Epithelial cell of proximal tubule (primary cell): Measurements from ENCODE around the gene ZP1. TPM values are rescaled to one million over a fixed set of nuclear protein-coding genes. Genes with fewer than 3 reads are reported as not detected.
"Not testable (repeated sequence)": the region's sequence is repeated elsewhere in the genome, so short reads cannot be mapped to it uniquely, and the experiment has no call there.

Experiments
- DNase-seq: peaks from one replicate; pipeline ENCODE4 v3.0.0-alpha.2; 2011; ENCODE audit warnings: low read depth
- H3K4me3 ChIP-seq: 2 replicates; pipeline ENCODE4 v1.5.1; 2011; ENCODE audit warnings: low read depth, mild to moderate bottlenecking, low read length
- total RNA-seq: library from RNA; depleted of rRNA; stranded (reverse); fragments of >200 nt; gene quantifications from 2 replicates; pipeline ENCODE4 v1.2.3, GENCODE V29; 2015
- TF ChIP-seq, protein P1 (sequence below): conservative IDR thresholded peaks from 2 replicates; pipeline ENCODE4 v1.5.1; 2012; ENCODE audit warnings: low read depth, mild to moderate bottlenecking, low read length

The ZP1 gene, protein sequence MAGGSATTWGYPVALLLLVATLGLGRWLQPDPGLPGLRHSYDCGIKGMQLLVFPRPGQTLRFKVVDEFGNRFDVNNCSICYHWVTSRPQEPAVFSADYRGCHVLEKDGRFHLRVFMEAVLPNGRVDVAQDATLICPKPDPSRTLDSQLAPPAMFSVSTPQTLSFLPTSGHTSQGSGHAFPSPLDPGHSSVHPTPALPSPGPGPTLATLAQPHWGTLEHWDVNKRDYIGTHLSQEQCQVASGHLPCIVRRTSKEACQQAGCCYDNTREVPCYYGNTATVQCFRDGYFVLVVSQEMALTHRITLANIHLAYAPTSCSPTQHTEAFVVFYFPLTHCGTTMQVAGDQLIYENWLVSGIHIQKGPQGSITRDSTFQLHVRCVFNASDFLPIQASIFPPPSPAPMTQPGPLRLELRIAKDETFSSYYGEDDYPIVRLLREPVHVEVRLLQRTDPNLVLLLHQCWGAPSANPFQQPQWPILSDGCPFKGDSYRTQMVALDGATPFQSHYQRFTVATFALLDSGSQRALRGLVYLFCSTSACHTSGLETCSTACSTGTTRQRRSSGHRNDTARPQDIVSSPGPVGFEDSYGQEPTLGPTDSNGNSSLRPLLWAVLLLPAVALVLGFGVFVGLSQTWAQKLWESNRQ
- not detected in 2 replicates for total RNA-seq

DNA sequence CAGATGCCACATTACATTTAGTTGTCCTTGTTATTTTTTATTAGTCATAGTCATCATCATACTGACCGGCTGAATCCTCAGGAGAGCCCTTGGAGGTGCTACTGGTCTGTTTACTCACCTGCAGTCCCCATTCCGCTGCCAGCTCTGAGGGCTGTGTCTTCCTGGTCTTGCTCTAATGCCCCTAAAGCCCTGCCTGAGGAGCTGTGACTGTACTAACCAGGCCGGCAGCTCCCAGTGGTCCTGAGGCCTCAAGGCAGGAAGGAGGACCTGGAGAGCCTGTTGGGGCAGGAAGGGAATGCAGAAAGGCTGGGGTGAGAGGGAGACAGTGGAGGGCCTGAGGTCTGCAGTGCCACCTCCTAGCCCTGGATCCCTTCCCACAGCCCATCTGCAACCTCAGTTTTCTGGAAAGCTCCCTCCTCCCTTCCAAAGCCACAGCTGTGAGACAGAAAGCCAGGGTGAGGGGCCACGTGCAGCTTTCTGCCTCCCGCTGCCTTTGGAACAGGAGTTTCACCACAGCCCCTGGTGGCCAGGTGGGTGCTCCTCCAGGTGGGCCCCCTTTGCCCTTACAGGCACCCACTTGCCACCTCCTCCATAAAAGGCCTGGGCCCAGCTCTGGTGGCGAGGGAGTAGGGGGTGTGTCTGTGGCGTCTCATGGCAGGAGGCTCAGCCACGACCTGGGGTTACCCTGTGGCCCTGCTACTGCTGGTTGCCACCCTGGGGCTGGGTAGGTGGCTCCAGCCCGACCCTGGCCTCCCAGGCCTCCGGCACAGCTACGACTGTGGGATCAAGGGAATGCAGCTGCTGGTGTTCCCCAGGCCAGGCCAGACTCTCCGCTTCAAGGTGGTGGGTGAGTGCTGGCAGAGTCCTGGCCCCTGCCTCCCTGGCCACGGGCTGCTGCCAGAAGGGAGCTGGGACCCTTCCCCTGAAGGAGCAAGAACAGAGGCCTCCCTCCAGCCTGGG is at the start of gene ZP1:
ZP1 (plus strand) TSS at position 632 of the 960 bp plus-strand sequence; CDS start at position 652, 20 bp downstream.
- H3K4me3 ChIP-seq, result no peak within 1 kb of the TSS
- no peak for DNase-seq
- TF ChIP-seq, protein P1, sequence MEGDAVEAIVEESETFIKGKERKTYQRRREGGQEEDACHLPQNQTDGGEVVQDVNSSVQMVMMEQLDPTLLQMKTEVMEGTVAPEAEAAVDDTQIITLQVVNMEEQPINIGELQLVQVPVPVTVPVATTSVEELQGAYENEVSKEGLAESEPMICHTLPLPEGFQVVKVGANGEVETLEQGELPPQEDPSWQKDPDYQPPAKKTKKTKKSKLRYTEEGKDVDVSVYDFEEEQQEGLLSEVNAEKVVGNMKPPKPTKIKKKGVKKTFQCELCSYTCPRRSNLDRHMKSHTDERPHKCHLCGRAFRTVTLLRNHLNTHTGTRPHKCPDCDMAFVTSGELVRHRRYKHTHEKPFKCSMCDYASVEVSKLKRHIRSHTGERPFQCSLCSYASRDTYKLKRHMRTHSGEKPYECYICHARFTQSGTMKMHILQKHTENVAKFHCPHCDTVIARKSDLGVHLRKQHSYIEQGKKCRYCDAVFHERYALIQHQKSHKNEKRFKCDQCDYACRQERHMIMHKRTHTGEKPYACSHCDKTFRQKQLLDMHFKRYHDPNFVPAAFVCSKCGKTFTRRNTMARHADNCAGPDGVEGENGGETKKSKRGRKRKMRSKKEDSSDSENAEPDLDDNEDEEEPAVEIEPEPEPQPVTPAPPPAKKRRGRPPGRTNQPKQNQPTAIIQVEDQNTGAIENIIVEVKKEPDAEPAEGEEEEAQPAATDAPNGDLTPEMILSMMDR, result no peak

DNA sequence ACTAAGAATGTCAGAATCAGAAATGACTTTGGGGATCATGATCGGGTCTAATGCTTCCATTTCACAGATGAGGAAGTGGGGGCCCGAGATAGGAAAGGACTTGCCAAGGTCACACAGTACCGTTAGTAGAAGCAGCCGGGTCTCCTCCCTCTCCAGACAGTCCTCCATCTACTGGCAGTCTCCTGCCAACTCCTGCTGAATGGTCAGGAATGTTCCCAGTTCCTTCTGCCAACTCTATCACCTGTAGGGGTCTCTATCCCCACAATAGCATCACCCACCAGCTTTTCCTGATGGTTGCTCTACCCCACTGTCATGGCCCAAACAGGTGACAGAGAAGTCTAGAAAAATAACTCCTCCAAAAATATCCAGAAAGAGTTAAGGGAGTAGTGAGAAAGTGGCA is 49.3 kb upstream of the ZP1 start:
- TF ChIP-seq, protein P1, result no peak
- no peak overlapping the region for H3K4me3 ChIP-seq
- no peak for DNase-seq

DNA sequence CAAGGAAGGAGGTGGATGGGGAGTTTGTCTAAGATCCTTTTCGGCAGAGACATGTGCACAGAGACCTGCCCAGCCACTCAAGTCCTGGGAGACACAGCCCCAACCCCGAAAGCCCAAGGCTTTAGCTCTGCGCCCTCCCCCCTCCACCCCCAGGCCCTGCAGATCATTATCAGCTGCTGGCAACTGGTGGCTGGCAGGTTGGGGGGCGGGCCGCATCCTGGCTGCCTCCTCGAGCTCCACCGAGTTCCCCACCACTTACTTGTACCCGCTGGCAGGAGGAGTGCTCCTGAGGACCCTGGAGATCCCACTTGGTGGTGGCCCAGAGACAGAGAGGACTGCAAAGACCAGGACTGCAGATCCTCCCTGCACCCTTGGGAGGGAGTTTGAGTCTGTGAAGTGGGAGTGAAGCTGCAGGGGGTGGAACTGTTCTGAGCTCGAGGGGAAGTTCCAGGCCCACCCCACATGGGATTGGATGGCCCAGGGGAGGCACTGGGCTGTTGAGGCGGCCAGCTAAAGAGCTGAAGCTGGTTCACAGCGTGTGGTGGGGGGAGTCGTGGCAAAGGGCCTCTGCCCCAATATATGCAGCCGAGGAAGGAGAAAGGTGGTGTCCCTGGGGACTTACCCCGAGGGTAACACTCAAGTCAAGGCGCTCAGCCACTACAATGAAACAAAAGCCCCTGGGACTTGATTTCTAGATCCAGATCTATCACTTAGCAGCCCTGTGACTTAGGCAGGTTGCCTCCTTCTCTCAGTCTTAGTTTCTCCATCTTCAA is 45.3 kb upstream of the ZP1 start:
- TF ChIP-seq, protein P1, result no peak
- H3K4me3 ChIP-seq, result no peak overlapping the region
- no peak for DNase-seq

DNA sequence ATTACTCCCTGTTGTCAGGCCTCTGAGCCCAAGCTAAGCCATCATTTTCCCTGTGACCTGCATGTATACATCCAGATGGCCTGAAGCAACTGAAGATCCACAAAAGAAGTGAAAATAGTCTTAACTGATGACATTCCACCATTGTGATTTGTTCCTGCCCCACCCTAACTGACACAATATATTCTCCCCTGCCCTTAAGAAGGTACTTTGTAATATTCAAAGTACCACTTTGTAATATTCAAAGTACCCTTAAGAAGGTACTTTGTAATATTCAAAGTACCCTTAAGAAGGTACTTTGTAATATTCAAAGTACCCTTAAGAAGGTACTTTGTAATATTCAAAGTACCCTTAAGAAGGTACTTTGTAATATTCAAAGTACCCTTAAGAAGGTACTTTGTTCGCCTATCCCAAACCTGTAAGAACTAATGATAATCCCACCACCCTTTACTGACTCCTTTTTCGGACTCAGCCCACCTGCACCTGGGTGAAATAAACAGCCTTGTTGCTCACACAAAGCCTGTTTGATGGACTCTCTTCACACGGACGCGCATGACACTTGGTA is 43.5 kb upstream of the ZP1 start:
- not testable (repeated sequence) for DNase-seq, H3K4me3 ChIP-seq

DNA sequence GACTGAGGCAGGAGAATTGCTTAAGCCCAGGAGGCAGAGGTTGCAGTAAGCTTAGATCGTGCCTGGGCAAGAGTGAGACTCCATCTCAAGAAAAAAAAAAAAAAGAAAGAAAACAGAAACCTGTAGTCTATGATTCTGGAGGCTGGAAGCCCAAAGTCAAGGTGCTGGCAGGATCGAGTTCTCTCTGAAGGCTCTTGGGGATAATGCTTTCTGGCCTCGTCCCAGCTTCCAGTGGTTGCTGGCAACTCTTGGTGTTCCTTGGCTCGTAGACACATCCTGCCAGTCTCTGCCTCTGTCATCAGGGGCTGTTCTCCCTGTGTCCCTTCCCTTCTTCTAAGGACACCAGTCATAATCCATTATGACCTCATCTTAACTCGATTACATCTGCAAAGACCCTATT is 42.2 kb upstream of the ZP1 start:
- H3K4me3 ChIP-seq, result no peak overlapping the region
- TF ChIP-seq, protein P1, result no peak
- no peak for DNase-seq

DNA sequence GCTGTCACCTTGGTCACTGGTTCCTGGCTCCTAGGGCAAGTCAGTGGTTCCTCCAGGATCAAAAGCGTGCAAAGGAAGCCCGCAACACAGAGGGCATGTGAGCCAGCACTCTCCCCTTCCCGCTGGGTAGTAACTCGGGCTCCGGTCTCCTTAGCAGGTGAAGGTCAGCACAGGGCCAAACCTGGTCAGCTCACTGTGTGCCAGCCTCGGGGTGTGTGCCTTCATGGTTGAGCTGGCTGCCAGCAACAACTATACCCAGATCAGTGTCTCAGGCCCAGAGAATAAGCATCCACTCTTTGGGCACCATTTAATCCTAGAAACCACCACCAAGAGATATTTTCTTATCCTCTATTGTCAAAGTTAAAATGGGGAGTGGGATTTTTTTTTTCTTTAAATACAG is 41.6 kb upstream of the ZP1 start:
- TF ChIP-seq, protein P1, result no peak

More for the DNA sequence above, 41.6 kb upstream of the ZP1 start:
- H3K4me3 ChIP-seq, result no peak overlapping the region
- DNase-seq, result no peak
